Fibroblast of lung (primary cell): Measurements from ENCODE around the gene FADS2. TPM values are rescaled to one million over a fixed set of nuclear protein-coding genes. Genes with fewer than 3 reads are reported as not detected.

Experiments used
- DNase-seq, 2 donors: peaks; one replicate each; pipeline versions ENCODE4 v3.0.0 to v3.0.0-alpha.2; 2010; ENCODE audit warnings: low read depth in 2 of 2
- H2AFZ ChIP-seq: 2 replicates; pipeline ENCODE4 v1.5.1; 2012; ENCODE audit warnings: low read length, control low read depth, inconsistent platforms
- H3K27ac ChIP-seq: 2 replicates; pipeline ENCODE4 v1.5.1; 2011; ENCODE audit warnings: low read length, control low read depth; ENCODE audit not compliant: insufficient read depth
- H3K27me3 ChIP-seq: 2 replicates; pipeline ENCODE4 v1.5.1; 2011; ENCODE audit warnings: mild to moderate bottlenecking, low read length; ENCODE audit not compliant: control insufficient read depth, insufficient read depth
- H3K36me3 ChIP-seq: 2 replicates; pipeline ENCODE4 v1.5.1; 2011; ENCODE audit warnings: low read length; ENCODE audit not compliant: control insufficient read depth, insufficient read depth
- H3K4me1 ChIP-seq: 2 replicates; pipeline ENCODE4 v1.5.1; 2011; ENCODE audit warnings: low read length; ENCODE audit not compliant: control insufficient read depth, insufficient read depth; ENCODE audit errors: extremely low read depth
- H3K4me2 ChIP-seq: 2 replicates; pipeline ENCODE4 v1.5.1; 2011; ENCODE audit warnings: low read length, control low read depth; ENCODE audit not compliant: insufficient read depth; ENCODE audit errors: extremely low read depth
- H3K4me3 ChIP-seq, 4 experiments: fragments of 200-600 bp in 1 of 4; sonication (generic) in 1 of 4; replicated peaks in 1 of 4; 2 replicates each; pipeline ENCODE4 v1.5.1; 2011 to 2016; ENCODE audit warnings: low read length in 4 of 4, low read depth in 3 of 4, mild to moderate bottlenecking in 3 of 4, control low read depth in 2 of 4, inconsistent platforms in 1 of 4, mixed read lengths in 1 of 4; ENCODE audit not compliant: insufficient read depth in 1 of 4; ENCODE audit errors: control extremely low read depth in 1 of 4
- H3K79me2 ChIP-seq: 2 replicates; pipeline ENCODE4 v1.5.1; 2012; ENCODE audit warnings: mild to moderate bottlenecking, low read length, inconsistent platforms; ENCODE audit not compliant: control insufficient read depth, insufficient read depth
- H3K9ac ChIP-seq: 2 replicates; pipeline ENCODE4 v1.5.1; 2011; ENCODE audit warnings: mild to moderate bottlenecking, low read length, control low read depth; ENCODE audit not compliant: insufficient read depth
- H3K9me3 ChIP-seq: 2 replicates; pipeline ENCODE4 v1.5.1; 2012; ENCODE audit warnings: low read depth, low read length; ENCODE audit not compliant: control insufficient read depth, insufficient read depth
- H4K20me1 ChIP-seq: 2 replicates; pipeline ENCODE4 v1.5.1; 2011; ENCODE audit warnings: low read length; ENCODE audit not compliant: control insufficient read depth, insufficient read depth; ENCODE audit errors: extremely low read depth
- CTCF ChIP-seq, 2 donors: IDR thresholded peaks in 1 of 2; conservative IDR thresholded peaks in 1 of 2; 1 replicate in 1 of 2; 2 replicates in 1 of 2; pipeline ENCODE4 v1.5.1; 2011 to 2012; ENCODE audit warnings: low read length in 2 of 2, control low read depth in 1 of 2, inconsistent platforms in 1 of 2, low read depth in 1 of 2, mild to moderate bottlenecking in 1 of 2
- EZH2 ChIP-seq: IDR thresholded peaks from 2 replicates; pipeline ENCODE4 v1.5.1; 2012; ENCODE audit warnings: low read length, control low read depth, mild to moderate bottlenecking; ENCODE audit errors: missing control alignments
- polyA plus RNA-seq, 2 donors: library from polyadenylated mRNA; depleted of rRNA in 1 of 2; stranded (reverse) in 1 of 2; unstranded in 1 of 2; fragments of >200 nt; gene quantifications; 2 replicates each; pipeline ENCODE4 v1.2.1, GENCODE V29; 2011 to 2012; ENCODE audit warnings: missing spikeins in 1 of 2
- total RNA-seq: library from RNA; depleted of rRNA; stranded (reverse); fragments of >200 nt; gene quantifications from 2 replicates; pipeline ENCODE4 v1.2.1, GENCODE V29; 2014

Gene FADS2
- total and polyA plus RNA-seq, 2 donors (not counting 1 experiment from before 2014, with no cell fraction given), result 418 to 932 TPM

GRCh38 chr11:61874853-61875252, 46.8 kb downstream of the FADS2 start:
- no peak overlapping the region for H3K9ac ChIP-seq
- no peak overlapping the region for H2AFZ ChIP-seq
- TF ChIP-seq EZH2 (no peak), CTCF (conservative IDR thresholded peaks at IDR 0.05 in 1 of 2, IDR thresholded peaks at IDR 0.05 in 1 of 2; ENCODE audit: low read depth in 1 of 2, low read length in 2 of 2) (no peak)
- H3K36me3 ChIP-seq, result peaks cover 6% of the 10 kb centered on the region
- H3K27me3 ChIP-seq, result no peaks in the 10 kb centered on the region
- no peaks in the 10 kb centered on the region for H3K79me2 ChIP-seq
- H4K20me1 ChIP-seq, result no peaks in the 10 kb centered on the region
- no peak for DNase-seq
- no peak overlapping the region for H3K4me2 ChIP-seq
- H3K4me3 ChIP-seq, result no peak overlapping the region
- no peaks in the 10 kb centered on the region for H3K9me3 ChIP-seq
- H3K4me1 ChIP-seq, result peaks cover 5% of the 10 kb centered on the region
- no peak overlapping the region for H3K27ac ChIP-seq

- no peak for DNase-seq
- no peak for TF ChIP-seq EZH2
- no peak for TF ChIP-seq CTCF (conservative IDR thresholded peaks at IDR 0.05 in 1 of 2, IDR thresholded peaks at IDR 0.05 in 1 of 2; ENCODE audit: low read depth in 1 of 2, low read length in 2 of 2)
- Histone ChIP-seq H3K4me2 (no peak overlapping the region), H3K9ac (no peak overlapping the region), H3K27ac (no peak overlapping the region), H3K9me3 (no peaks in the 10 kb centered on the region), H4K20me1 (no peaks in the 10 kb centered on the region), H3K79me2 (no peaks in the 10 kb centered on the region), H3K36me3 (peaks cover 6% of the 10 kb centered on the region), H3K4me3 (no peak overlapping the region), H3K4me1 (peaks cover 5% of the 10 kb centered on the region), H2AFZ (no peak overlapping the region), H3K27me3 (no peaks in the 10 kb centered on the region)
These were observed 47.6 kb downstream of the FADS2 start for GRCh38 chr11:61875698-61876097.

- H3K4me2 ChIP-seq, result no peak overlapping the region
- H3K36me3 ChIP-seq, result peaks cover 6% of the 10 kb centered on the region
These were observed 51.1 kb downstream of the FADS2 start for GRCh38 chr11:61879152-61879551.

More at GRCh38 chr11:61879152-61879551, 51.1 kb downstream of the FADS2 start:
- Histone ChIP-seq H3K4me3 (no peak overlapping the region), H4K20me1 (no peaks in the 10 kb centered on the region), H2AFZ (no peak overlapping the region), H3K9me3 (no peaks in the 10 kb centered on the region), H3K27ac (no peak overlapping the region), H3K4me1 (peaks cover 2% of the 10 kb centered on the region), H3K79me2 (peaks cover 4% of the 10 kb centered on the region), H3K9ac (no peak overlapping the region), H3K27me3 (no peaks in the 10 kb centered on the region)
- no peak for TF ChIP-seq EZH2
- TF ChIP-seq CTCF (conservative IDR thresholded peaks at IDR 0.05 in 1 of 2, IDR thresholded peaks at IDR 0.05 in 1 of 2; ENCODE audit: low read depth in 1 of 2, low read length in 2 of 2), result no peak
- no peak for DNase-seq
